ENCODE data around the gene AP1B1.

Gene AP1B1

GRCh38 chr22:29387921-29388758, at the start of gene AP1B1:
Gene AP1B1, minus strand, starts transcription at chr22:29388570. Its CDS starts 21,327 bp downstream, at chr22:29367243.
- DNase-seq (ENCODE audit: low read depth): peak; percentile 92
- TF ChIP-seq CTCF (IDR thresholded peaks at IDR 0.05; ENCODE audit: insufficient read depth, low read depth, low read length, missing control alignments): no peak
- peak within 1 kb of the TSS; percentile 82 for H3K4me3 ChIP-seq (ENCODE audit: low read length)

GRCh38 chr22:29435236-29436136, 47.1 kb upstream of the AP1B1 start:
- TF ChIP-seq CTCF (IDR thresholded peaks at IDR 0.05; ENCODE audit: insufficient read depth, low read depth, low read length, missing control alignments): no peak
- no peak overlapping the region for H3K4me3 ChIP-seq (ENCODE audit: low read length)
- DNase-seq (ENCODE audit: low read depth): no peak

- no peak overlapping the region for H3K4me3 ChIP-seq (ENCODE audit: low read length)
- no peak for TF ChIP-seq CTCF (IDR thresholded peaks at IDR 0.05; ENCODE audit: insufficient read depth, low read depth, low read length, missing control alignments)
- DNase-seq (ENCODE audit: low read depth): no peak
These were observed 45.9 kb upstream of the AP1B1 start for GRCh38 chr22:29434288-29434687.

DNA sequence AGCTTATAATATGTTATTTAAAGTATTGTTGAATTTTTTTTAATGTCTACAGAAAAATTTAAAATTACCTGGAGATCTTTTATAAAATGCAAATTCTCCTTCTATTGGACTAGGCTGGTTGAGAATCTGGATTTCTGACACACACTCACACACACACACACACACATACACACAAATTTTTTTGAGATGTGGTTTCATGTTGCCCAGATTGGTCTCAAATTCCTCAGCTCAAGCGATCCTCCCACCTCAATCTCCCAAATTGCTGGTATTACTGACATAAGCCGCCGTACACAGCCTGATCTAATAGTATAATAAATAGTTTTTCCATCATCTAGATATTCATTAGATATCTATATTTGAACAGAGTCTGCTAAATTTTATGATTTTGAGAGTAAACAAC, 45.5 kb upstream of the AP1B1 start:
- DNase-seq (ENCODE audit: low read depth): no peak
- no peak overlapping the region for H3K4me3 ChIP-seq (ENCODE audit: low read length)
- no peak for TF ChIP-seq CTCF (IDR thresholded peaks at IDR 0.05; ENCODE audit: insufficient read depth, low read depth, low read length, missing control alignments)

DNA sequence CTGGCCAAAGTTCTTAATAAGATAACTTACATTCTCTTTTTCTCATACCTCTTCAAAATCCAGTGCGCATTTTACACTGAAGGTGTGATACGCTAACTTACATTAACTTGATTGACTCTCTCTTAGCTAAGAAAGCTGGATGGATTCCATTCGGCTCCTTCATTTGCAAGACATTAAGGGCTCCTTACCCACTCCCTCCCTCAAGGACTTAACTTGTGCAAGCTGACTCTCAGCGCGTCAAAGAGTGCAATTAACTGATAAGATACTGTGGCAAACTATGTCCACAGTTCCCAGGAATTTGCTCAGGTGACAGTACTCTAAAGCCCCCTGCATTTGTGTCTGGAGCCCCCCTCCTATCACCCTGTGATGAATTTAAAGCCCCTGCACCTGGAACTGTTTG, 43.6 kb upstream of the AP1B1 start:
- DNase-seq (ENCODE audit: low read depth): no peak
- no peak overlapping the region for H3K4me3 ChIP-seq (ENCODE audit: low read length)
- no peak for TF ChIP-seq CTCF (IDR thresholded peaks at IDR 0.05; ENCODE audit: insufficient read depth, low read depth, low read length, missing control alignments)

GRCh38 chr22:29427176-29427760, 38.9 kb upstream of the AP1B1 start:
- no peak for TF ChIP-seq CTCF (IDR thresholded peaks at IDR 0.05; ENCODE audit: insufficient read depth, low read depth, low read length, missing control alignments)
- no peak for DNase-seq (ENCODE audit: low read depth)
- no peak overlapping the region for H3K4me3 ChIP-seq (ENCODE audit: low read length)
